Upper lobe of right lung (tissue), 1 donor: Measurements from ENCODE around the gene MAP4K1. TPM values are rescaled to one million over a fixed set of nuclear protein-coding genes. Genes with fewer than 3 reads are reported as not detected.

Experiments
- ATAC-seq: fragments of 200-7000 bp; cut with Tn5 transposase; one replicate; pipeline ENCODE4 v1.9.1; 2020; ENCODE audit warnings: mild to moderate bottlenecking, moderate library complexity
- DNase-seq: peaks from one replicate; pipeline ENCODE4 v3.0.0-alpha.2; 2020
- H3K27ac ChIP-seq: fragments of 200-600 bp; one replicate; pipeline ENCODE4 v1.8.0; 2022
- H3K27me3 ChIP-seq: fragments of 200-600 bp; one replicate; pipeline ENCODE4 v1.8.0; 2022; ENCODE audit warnings: mild to moderate bottlenecking
- H3K36me3 ChIP-seq: fragments of 200-600 bp; one replicate; pipeline ENCODE4 v1.8.0; 2022
- H3K4me1 ChIP-seq: fragments of 200-600 bp; one replicate; pipeline ENCODE4 v1.8.0; 2022
- H3K4me3 ChIP-seq: fragments of 200-600 bp; one replicate; pipeline ENCODE4 v1.8.0; 2022; ENCODE audit warnings: mild to moderate bottlenecking
- H3K9me3 ChIP-seq: fragments of 200-600 bp; one replicate; pipeline ENCODE4 v1.8.0; 2022
- intact Hi-C: fragments of 100-400 bp; cut with DNase I; formaldehyde crosslinking; loops from one replicate; pipeline ENCODE4 v1.11.0; 2022
- total RNA-seq: library from RNA; stranded (reverse); fragmentation: NEBNext Ultra II Directional; extraction: Animal tissue kit (Norgen Biotek cat#: 25700); gene quantifications from one replicate; pipeline ENCODE4 v1.2.1, GENCODE V29; 2021
- TF ChIP-seq, protein P1 (sequence below): fragments of 200-600 bp; IDR thresholded peaks from one replicate; pipeline ENCODE4 v1.8.0; 2022; ENCODE audit warnings: antibody characterized with exemption
- donor health status: DM: no; HTN: yes; CAD: no; lungs with severe emphysema.

Gene MAP4K1
- total RNA-seq, 1 donor from 2014 or later, result 12.1 TPM

DNA sequence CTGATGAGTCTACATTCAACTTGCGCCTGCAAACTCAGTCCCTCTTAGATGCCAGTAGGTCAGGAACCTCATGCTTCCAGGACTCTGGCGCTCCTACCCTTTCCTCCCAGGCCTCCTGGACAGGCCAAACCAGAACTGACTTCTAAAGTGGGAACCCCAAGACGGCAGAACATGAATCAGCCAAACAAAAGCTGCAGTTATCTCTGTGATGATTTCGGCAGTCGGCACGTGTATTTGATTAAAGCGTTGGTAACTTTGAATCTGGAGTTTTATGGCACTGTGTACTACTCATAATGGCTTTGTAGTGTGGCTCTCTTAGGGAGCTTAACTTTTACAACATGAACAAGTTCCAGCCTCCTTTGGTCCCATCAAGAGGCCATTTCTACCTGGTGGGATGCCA lies 43.4 kb upstream of the MAP4K1 start:
- no peak overlapping the region for H3K4me3 ChIP-seq
- no peaks in the 10 kb centered on the region for H3K9me3 ChIP-seq
- intact Hi-C loops, result no loop called here
- peaks cover 14% of the 10 kb centered on the region for H3K36me3 ChIP-seq
- peak overlapping the region; percentile 90 for H3K27ac ChIP-seq
- no peaks in the 10 kb centered on the region for H3K27me3 ChIP-seq
- TF ChIP-seq, protein P1, sequence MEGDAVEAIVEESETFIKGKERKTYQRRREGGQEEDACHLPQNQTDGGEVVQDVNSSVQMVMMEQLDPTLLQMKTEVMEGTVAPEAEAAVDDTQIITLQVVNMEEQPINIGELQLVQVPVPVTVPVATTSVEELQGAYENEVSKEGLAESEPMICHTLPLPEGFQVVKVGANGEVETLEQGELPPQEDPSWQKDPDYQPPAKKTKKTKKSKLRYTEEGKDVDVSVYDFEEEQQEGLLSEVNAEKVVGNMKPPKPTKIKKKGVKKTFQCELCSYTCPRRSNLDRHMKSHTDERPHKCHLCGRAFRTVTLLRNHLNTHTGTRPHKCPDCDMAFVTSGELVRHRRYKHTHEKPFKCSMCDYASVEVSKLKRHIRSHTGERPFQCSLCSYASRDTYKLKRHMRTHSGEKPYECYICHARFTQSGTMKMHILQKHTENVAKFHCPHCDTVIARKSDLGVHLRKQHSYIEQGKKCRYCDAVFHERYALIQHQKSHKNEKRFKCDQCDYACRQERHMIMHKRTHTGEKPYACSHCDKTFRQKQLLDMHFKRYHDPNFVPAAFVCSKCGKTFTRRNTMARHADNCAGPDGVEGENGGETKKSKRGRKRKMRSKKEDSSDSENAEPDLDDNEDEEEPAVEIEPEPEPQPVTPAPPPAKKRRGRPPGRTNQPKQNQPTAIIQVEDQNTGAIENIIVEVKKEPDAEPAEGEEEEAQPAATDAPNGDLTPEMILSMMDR, result no peak
- ATAC-seq, result no peak
- DNase-seq, result no peak
- H3K4me1 ChIP-seq, result peaks cover 100% of the 10 kb centered on the region

DNA sequence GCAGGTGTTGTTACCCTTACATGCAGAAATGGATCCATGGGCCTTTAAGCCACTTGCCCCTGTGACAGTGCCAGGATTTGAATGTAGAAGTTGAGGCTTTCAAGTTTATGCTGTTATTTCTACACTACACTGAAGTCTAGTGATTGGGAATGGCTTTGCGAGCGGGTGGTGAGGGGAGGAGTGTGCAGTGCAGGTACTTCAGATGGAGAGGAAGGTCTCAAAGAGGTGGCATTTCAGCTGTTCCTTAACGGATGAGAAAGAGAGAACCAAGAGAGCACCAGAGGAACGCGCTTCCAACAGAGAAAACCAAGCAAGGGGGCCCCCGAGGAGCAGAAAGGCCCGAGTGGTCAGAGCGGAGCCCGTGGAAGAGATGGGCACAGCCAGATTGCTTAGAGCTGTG lies 43.0 kb upstream of the MAP4K1 start:
- Histone ChIP-seq H3K27me3 (no peaks in the 10 kb centered on the region), H3K4me1 (peaks cover 100% of the 10 kb centered on the region), H3K36me3 (peaks cover 14% of the 10 kb centered on the region), H3K27ac (peak overlapping the region; percentile 90), H3K9me3 (no peaks in the 10 kb centered on the region), H3K4me3 (no peak overlapping the region)
- TF ChIP-seq, protein P1, result no peak
- ATAC-seq, result no peak
- no peak for DNase-seq
- intact Hi-C loops, result no loop called here

DNA sequence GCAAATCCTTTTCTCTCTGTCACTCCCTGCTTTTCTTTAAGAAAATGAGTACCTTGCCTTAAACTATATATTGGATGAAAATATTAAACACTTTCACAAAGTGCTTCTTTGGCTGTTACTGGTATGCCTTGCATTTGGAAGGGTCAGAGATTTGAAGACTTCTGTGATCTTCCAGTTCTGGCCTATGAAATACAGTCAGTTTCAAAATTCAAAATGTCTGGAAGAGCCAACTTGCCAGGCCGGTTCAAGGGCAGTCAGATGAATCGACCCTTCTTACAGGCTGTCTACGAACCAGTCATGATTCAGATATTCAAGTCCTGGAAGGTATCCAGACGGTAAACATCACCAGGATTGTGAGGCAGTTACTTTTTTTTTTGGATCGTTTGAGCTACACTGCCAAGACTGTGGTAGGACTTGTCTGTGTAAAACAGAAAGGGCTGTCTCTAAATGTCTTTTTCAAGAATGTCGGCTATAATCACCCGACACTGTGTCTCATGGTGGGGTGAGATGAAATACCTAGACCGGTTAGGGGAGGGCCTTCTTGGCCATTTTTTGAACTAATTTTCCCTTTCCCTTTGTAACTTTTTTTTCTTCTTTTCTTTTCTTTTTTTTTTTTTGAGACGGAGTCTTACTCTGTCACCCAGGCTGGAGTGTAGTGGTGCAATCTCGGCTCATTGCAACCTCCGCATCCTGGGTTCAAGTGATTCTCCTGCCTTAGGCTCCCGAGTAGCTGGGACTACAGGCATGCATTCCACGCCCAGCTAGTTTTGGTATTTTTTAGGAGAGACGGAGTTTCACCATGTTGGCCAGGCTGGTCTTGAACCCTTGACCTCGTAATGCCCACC lies 40.9 kb upstream of the MAP4K1 start:
- Histone ChIP-seq H3K36me3 (peaks cover 14% of the 10 kb centered on the region), H3K4me1 (peaks cover 100% of the 10 kb centered on the region), H3K4me3 (peak overlapping the region; percentile 12), H3K27ac (peak overlapping the region; percentile 90), H3K9me3 (no peaks in the 10 kb centered on the region), H3K27me3 (no peaks in the 10 kb centered on the region)
- ATAC-seq (peak; percentile 78), DNase-seq (no peak)
- TF ChIP-seq, protein P1, result no peak
- intact Hi-C loops, result loop anchor here (10.0 kb wide), 1 partner anchor 46 kb away; no protein-coding TSS in a partner anchor

DNA sequence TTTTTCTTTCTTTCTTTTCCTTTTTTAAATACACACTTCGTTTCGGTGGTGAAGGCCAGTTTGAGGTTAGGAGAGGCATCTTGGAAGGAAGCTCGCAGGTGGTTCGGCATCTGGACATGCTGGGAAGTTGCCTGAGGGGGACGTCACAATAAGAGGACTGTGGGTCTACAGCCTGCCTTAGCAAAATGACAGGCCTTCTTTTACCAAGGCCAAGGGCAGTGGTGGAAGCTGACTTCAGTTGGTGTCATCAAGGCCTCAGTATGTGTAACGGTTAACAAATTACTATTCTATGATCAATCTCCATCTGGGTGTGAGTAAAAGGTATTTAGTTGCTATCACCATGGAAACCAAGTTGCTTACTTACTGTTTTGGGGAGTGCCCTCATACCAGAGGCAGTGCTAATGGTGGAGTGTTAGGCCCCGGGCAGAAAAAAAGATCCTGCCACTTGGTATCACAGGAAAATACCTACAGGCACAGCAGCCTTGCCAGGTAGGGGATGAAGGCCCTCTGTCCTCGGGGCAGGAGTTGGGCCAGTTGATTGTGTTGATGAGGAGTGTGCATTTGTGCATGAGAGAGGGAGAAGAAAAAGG lies 40.0 kb upstream of the MAP4K1 start:
- Histone ChIP-seq H3K36me3 (peaks cover 14% of the 10 kb centered on the region), H3K27me3 (no peaks in the 10 kb centered on the region), H3K9me3 (no peaks in the 10 kb centered on the region), H3K4me1 (peaks cover 100% of the 10 kb centered on the region), H3K27ac (peak overlapping the region; percentile 90), H3K4me3 (no peak overlapping the region)
- no peak for DNase-seq
- ATAC-seq, result no peak
- TF ChIP-seq, protein P1, result no peak
- intact Hi-C loops, result loop anchor here (10.0 kb wide), 1 partner anchor 47 kb away; no protein-coding TSS in a partner anchor

DNA sequence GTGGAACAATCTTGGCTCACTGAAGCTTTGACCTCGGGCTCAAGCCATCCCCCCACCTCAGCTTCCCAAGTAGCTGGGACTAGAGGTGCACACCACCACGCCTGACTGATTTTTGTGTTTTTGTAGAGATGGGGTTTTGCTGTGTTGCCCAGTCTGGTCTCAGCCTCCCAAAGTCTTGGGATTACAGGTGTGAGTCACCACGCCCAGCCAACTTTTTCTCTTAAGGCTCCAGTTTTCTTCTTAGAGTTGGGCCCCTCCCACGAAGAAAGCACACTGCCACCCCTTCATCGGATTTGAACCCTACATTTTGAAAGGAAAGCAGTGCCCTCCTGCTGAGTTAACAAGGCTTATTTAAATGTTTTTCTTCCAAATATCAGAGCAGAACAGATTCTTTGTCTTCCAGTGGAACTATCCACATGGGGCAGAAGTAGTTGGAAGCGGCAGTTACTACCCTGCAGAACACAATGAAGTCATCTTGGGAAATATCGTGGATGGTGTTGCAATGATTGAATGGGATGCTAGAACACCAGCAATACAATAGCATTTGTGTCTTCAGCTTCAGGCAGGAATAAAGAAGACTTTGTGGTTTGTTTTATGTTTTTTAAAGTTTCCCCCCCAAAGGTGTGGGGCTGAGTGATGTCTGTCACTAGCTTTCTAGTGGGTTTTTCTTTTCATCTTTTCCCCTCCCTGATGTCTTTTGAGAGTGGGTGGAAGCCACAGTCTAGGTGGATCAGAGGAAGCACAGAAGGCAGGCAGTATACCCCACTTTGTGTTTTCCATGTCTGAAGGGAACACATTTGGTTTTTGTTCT lies 38.6 kb upstream of the MAP4K1 start:
- Histone ChIP-seq H3K4me3 (no peak overlapping the region), H3K4me1 (peaks cover 100% of the 10 kb centered on the region), H3K9me3 (no peaks in the 10 kb centered on the region), H3K27me3 (no peaks in the 10 kb centered on the region), H3K36me3 (peaks cover 14% of the 10 kb centered on the region), H3K27ac (peak overlapping the region; percentile 90)
- DNase-seq (no peak), ATAC-seq (no peak)
- TF ChIP-seq, protein P1, result no peak
- intact Hi-C loops, result loop anchor here (10.0 kb wide), 1 partner anchor 48 kb away; no protein-coding TSS in a partner anchor
